ES-I3 (cell line): ENCODE data around the gene TNFRSF1A.
"Not testable (repeated sequence)": the region's sequence is repeated elsewhere in the genome, so short reads cannot be mapped to it uniquely, and the experiment has no call there.

Experiments
- H3K36me3 ChIP-seq: 2 replicates; pipeline ENCODE4 v1.6.1; 2013; ENCODE audit warnings: mild to moderate bottlenecking, low read length, control low read depth, moderate library complexity; ENCODE audit not compliant: insufficient read depth
- H3K4me1 ChIP-seq: 2 replicates; pipeline ENCODE4 v1.6.1; 2013; ENCODE audit warnings: mild to moderate bottlenecking, control low read depth, low read length; ENCODE audit not compliant: insufficient read depth
- H3K9ac ChIP-seq: 2 replicates; pipeline ENCODE4 v1.6.1; 2013; ENCODE audit warnings: low read depth, mild to moderate bottlenecking, low read length, moderate library complexity
- H3K9me3 ChIP-seq: 2 replicates; pipeline ENCODE4 v1.6.1; 2013; ENCODE audit warnings: mild to moderate bottlenecking, low read length, moderate library complexity; ENCODE audit not compliant: control insufficient read depth, insufficient read depth

The TNFRSF1A gene

DNA sequence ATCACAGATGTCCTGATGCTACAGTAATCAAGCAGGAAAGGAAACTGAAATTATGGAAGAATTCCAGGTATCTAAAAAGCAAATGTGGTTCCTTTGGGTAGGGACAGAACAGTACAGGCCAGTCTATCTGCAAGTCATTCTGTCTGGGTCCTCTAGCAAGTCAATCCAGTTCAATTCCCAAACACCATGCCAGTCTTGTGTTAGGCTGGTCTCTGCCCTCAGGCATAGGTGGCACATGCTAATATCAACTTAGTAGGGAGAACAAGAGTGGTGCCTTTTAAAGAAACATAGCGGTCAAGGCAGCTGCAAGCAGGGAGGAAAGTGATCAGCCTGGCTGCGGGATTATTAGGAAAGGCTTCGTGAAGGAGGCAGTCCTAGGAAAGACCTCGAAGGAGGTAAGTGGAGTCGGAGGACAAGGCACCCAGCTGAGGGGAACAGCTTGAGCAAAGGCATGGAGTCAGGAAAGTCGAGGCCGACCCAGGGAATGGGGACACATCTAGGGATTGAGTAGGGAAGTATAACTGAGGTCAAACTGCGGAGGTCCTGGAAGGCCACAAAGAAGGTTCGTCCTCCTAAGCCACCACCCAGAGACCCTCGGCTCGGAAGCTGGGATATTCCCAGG, 35.2 kb downstream of the TNFRSF1A start:
- no peaks in the 10 kb centered on the region for H3K9me3 ChIP-seq
- no peaks in the 10 kb centered on the region for H3K36me3 ChIP-seq
- peaks cover 11% of the 10 kb centered on the region; the same call in 1 of the 2 replicates for H3K4me1 ChIP-seq
- no peak overlapping the region for H3K9ac ChIP-seq

DNA sequence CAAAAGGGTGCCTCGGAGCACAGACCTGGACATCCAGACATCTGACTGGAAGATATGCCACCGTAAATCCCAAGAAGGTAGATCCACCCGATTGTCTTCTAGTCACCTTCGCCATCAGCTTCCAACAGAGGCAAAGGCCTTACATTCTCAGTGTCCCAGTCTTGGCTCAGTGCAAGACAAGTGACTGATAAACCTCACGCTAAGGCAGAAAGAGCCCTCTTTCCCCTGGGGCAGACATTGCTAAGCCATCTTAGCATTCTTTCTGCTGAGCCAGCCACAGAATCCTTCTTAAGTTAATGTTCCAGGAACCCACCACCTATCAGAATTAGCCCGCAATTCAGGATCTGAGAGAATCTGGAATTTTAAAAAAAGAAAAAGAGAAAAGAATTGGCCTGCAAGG, 35.7 kb downstream of the TNFRSF1A start:
- peaks cover 11% of the 10 kb centered on the region; the same call in 1 of the 2 replicates for H3K4me1 ChIP-seq
- no peak overlapping the region for H3K9ac ChIP-seq
- no peaks in the 10 kb centered on the region for H3K9me3 ChIP-seq
- no peaks in the 10 kb centered on the region for H3K36me3 ChIP-seq

DNA sequence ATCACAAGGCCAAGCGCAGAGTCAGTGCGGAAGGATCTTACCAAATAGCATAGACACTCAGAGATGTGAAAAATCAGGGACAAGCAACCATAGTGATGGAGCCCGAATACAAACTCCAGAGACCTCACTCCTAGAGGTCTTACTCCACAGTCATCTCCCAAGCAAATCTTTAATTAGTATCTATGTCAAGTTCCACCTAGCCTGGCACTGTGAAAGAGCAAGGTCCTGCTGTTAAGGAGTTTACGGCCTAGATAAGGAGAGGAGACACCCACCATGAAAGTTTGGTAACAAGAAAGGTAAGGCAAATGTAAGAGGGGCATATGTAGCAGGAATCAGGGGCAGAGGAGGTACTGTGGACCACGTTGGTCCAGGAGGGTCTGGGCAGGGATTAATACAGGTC, 38.8 kb downstream of the TNFRSF1A start:
- Histone ChIP-seq H3K36me3 (no peaks in the 10 kb centered on the region), H3K4me1 (peaks cover 4% of the 10 kb centered on the region; the same call in 1 of the 2 replicates), H3K9ac (no peak overlapping the region), H3K9me3 (no peaks in the 10 kb centered on the region)

DNA sequence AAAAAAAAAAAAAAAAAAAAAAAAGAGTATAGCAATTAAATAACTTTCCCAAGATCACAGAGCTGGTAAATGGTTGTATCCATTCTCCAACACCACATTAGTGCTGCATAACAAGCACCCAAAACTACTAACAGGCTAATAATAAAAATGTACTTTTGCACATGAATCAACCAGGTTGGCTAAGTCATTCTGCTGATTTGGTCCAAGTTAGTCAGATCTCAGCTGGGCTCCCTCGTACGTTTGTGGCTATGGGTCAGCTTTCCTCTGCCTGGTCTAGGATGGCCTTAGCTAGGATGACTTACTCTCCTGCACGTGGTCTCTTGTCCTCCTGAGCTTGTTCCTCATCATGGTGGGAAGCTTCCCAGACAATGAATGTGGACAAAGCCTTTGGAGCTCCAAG, 39.3 kb downstream of the TNFRSF1A start:
- Histone ChIP-seq H3K36me3 (no peaks in the 10 kb centered on the region), H3K9me3 (no peaks in the 10 kb centered on the region), H3K9ac (no peak overlapping the region), H3K4me1 (peaks cover 4% of the 10 kb centered on the region; the same call in 1 of the 2 replicates)

DNA sequence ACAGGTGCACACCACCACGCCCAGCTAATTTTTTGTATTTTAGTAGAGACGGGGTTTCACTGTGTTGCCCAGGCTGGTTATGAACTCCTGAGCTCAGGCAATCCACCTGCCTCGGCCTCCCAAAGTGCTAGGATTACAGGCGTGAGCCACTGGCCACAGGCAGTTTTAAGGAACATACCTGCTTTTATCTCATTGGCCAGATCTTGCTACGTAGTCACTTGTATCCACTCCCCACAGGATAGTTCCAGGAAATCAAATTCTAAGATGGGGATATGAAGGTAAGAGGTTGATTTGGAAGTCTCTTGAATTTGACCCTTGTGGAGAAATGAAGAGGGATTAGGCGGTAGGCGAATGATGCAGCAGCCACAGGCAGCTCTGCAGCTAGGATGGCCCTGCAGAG, 40.2 kb downstream of the TNFRSF1A start:
- H3K9ac ChIP-seq: no peak overlapping the region
- H3K9me3 ChIP-seq: no peaks in the 10 kb centered on the region
- no peaks in the 10 kb centered on the region; the same call in 1 of the 2 replicates for H3K4me1 ChIP-seq
- no peaks in the 10 kb centered on the region for H3K36me3 ChIP-seq

DNA sequence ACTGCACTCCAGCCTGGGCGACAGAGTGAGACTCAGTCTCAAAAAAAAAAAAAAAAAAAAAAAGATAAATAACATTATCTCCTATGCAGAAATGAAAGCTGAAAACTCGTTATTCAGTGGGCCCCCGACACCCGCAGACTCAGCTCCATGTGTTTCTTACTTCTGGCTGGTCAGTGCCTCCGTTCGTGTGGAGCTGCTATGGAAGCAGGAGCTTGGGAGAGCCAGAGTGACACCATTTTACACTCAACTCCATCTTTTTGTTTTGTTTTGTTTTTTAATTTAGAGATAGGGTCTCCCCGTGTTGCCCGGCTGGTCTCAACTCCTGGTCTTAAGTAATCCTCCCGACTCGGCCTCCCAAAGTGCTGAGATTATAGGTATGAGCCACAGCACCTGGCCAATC, 44.7 kb downstream of the TNFRSF1A start:
- Histone ChIP-seq H3K9ac (no peak overlapping the region), H3K9me3 (no peaks in the 10 kb centered on the region), H3K4me1 (peaks cover 10% of the 10 kb centered on the region)

DNA sequence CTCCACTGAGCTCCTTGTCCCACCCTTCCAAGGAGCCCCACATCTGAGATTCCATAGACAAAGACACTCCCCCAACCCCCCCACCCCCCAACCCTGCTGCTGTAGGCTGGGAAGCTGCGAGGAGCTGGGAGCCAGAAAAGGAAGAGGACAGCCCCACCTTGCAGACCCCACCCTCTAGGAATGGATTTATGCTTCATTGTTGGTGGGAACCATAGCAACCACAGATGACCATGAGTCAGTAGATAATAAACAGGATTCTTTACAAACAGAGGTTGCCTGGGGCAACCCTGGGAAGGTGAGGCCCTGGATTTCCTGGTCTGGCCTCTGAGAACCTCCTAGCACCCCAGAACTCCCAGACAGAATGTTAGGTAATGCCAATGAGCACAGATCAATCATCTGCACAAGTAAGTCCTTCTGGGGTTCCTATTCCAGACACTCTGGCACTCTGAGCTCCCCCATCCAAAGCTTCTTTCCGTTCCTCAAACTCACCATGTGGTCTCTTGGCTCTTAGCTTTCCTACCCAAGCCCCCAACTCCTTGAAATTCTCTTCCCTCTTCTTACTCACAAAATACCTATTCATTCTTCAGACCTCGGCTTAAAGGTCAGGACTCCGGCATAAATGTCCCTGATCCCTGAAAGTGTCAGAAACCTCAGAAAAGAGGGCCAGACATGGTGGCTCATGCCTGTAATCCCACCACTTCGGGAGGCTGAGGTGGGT, 46.6 kb downstream of the TNFRSF1A start:
- no peak overlapping the region for H3K9ac ChIP-seq
- H3K4me1 ChIP-seq: peaks cover 10% of the 10 kb centered on the region
- H3K9me3 ChIP-seq: no peaks in the 10 kb centered on the region; the same call in 1 of the 2 replicates
- no peaks in the 10 kb centered on the region for H3K36me3 ChIP-seq

More for the DNA sequence above, 44.7 kb downstream of the TNFRSF1A start:
- no peaks in the 10 kb centered on the region for H3K36me3 ChIP-seq

DNA sequence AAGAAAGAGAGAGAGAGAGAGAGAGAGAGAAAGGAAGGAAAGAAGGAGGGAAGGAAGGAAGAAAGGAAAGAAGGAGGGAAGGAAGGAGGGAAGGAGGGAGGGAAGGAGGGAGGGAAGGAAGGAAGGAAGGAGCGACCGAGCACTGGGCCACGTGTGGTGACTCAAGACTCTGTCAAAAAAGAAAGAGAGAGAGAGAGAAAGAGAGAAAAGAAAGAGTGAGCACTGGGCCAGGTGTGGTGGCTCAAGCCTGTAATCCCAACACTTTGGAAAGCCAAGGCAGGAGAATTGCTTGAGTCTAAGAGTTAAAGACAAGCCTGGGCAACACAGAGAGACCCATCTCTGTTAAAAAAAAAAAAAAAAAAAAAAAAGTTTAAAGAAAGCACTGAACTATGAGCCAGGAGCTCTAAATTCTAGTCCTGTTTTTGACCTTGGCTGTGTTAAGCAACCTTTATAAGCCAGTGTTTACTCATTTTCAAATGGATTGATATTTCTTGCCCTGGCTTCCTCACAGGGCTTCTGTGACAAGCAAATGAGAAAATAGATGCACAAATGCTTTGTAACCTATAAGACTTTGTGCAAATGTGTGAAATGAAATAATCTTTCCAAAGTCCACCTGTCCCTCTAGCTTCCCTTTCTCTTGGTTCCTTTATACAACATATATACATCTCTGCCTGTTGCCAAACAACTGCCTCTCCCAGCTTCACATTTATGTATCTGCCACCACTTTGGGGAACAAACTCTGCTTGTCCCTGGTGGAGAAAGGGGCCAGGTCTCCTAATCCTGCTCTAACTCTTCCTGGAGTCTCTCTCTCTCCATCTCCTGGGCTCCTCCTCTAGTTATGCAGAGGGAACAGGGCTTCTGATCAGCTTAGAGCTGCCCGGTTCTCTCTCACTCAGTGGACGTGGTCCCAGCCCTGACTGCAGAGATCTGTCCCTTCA, 47.5 kb downstream of the TNFRSF1A start:
- Histone ChIP-seq H3K9ac (no peak overlapping the region), H3K9me3 (no peaks in the 10 kb centered on the region; the same call in 1 of the 2 replicates), H3K36me3 (no peaks in the 10 kb centered on the region), H3K4me1 (peaks cover 10% of the 10 kb centered on the region)

DNA sequence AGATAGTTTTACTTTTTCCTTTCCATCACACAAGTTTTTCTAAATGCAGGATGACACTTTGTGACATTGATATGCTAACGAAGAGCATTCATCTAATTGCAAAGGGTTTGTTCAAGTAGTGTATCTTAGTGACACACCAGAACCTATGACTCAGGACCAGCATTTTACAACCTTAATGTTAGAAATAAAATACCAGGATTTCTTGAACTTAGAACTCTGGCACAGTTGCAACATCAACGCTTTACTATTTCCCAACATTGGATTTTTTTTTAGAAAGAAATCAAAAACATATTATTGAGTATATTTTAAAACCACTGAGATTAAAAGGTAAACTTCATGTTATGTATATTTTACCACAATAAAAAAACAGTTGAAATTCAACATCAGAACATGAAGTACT, 49.3 kb downstream of the TNFRSF1A start:
- H3K9ac ChIP-seq: no peak overlapping the region
- H3K36me3 ChIP-seq: no peaks in the 10 kb centered on the region
- H3K9me3 ChIP-seq: no peaks in the 10 kb centered on the region; the same call in 1 of the 2 replicates
- H3K4me1 ChIP-seq: peaks cover 10% of the 10 kb centered on the region

DNA sequence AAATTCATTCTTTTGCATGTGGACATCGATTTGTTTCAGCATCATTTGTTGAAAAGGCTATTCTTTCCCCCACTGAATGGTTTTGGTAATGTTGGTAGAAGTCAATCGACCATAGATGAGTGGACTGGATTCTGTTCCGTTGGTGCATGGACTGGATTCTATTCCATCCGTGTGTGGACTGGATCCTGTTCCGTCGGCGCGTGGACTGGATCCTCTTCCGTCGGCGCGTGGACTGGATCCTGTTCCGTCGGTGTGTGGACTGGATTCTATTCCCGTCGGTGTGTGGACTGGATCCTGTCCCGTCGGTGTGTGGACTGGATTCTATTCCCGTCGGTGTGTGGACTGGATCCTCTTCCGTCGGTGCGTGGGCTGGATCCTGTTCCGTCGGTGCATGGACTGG, 52.0 kb downstream of the TNFRSF1A start:
- H3K9ac ChIP-seq, H3K4me1 ChIP-seq, H3K9me3 ChIP-seq, H3K36me3 ChIP-seq: not testable (repeated sequence)

DNA sequence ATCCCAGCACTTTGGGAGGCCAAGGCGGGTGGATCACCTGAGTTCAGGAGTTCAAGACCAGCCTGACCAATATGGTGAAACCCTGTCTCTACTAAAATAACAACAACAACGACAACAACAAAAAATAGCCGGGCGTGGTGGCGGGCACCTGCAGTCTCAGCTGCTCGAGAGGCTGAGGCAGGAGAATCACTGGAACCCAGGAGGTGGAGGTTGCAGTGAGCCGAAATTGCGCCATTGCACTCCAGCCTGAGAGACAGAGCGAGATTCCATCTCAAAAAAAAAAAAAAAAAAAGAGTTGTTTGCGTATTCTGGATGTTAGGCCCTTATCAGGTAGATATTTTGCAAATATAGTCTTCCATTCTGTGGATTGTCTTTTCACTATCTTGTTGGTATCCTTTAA, 52.8 kb downstream of the TNFRSF1A start:
- not testable (repeated sequence) for H3K36me3 ChIP-seq, H3K9ac ChIP-seq, H3K4me1 ChIP-seq, H3K9me3 ChIP-seq

DNA sequence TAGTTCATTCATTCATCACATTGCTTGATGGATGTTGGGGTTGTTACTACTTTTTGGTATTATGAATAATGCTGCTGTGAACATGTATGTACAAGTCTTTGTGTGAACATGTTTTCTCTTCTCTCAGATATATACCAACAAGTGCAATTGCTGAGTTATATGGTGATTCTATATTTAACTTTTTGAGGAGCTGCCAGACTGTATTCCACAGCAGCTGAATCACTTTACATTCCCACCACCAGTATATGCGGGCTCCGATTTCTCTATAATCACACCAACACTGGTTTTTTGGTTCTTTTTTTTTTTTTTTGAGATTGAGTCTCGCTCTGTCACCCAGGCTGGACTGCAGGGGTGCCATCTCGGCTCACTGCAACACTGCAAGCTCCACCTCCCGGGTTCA, 53.6 kb downstream of the TNFRSF1A start:
- Histone ChIP-seq H3K4me1 (no peaks in the 10 kb centered on the region; the same call in 1 of the 2 replicates), H3K9me3 (no peaks in the 10 kb centered on the region; the same call in 1 of the 2 replicates), H3K36me3 (no peaks in the 10 kb centered on the region), H3K9ac (no peak overlapping the region)

DNA sequence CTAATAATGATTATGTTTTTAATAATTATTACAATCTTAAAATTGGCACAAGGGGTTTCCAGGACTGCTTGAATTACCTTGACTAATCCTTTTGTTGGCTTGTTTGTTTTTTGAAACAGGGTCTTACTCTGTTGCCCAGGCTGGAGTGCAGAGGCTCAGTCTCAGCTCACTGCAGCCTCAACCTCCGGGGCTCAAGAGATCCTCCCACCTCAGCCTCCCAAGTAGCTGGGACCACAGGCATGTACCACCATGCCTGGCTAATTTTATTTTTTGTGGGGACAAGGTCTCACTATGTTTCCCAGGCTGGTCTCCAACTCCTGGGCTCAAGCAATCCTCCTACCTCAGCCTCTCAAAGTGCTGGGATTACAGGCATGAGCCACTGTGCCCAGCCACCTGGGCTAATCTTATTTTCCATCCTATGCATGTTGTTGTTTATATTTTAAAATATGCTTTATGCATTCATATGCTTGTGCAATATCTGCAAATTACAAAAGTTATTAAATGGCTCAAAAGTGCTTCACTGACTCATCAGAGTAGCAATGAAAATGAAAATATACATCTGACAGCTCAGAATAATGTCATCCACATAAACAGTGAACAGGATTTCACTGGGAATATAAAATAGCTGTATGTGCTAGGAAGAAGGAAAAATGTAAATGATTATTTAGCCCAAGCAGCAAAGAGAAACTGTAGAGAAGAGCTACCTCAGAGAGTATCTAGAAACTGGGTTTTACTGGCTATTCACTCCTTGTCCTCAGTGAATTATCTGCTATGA, 56.2 kb downstream of the TNFRSF1A start:
- H3K9me3 ChIP-seq: no peaks in the 10 kb centered on the region
- no peaks in the 10 kb centered on the region for H3K36me3 ChIP-seq
- peaks cover 6% of the 10 kb centered on the region for H3K4me1 ChIP-seq
- no peak overlapping the region for H3K9ac ChIP-seq

DNA sequence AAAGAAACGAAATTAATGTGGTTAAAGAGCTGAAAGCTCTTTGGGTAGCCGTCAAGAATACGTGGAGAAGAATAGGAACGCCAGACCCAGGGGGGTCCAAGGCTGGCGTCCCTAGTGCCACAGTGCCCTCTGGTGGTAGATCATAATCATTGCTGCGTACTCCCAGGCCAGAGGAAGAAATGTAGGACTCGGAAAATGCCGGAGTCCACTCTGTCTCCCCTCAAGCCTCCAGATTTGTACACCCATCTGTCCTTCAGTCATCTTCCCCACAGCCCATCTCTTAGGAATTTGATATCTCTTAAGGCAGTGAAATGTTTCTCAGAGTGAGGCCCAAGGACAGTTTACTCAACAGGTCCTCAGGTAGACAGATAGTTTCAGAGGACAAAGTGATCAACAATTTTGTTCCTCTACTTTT, 56.8 kb downstream of the TNFRSF1A start:
- no peak overlapping the region for H3K9ac ChIP-seq
- H3K9me3 ChIP-seq: no peaks in the 10 kb centered on the region
- no peaks in the 10 kb centered on the region for H3K36me3 ChIP-seq
- H3K4me1 ChIP-seq: peaks cover 10% of the 10 kb centered on the region
